ENCODE data around the gene CNST. TPM values are rescaled to one million over a fixed set of nuclear protein-coding genes. Genes with fewer than 3 reads are reported as not detected.

CNST gene
- total and polyA plus RNA-seq, 9 of the 15 experiments (the other 6 are each of a cell fraction or from before 2014, with no cell fraction given): 17.0 to 55.3 (median 30.8) TPM

GRCh38 chr1:246587606-246588005 lies 21.4 kb downstream of the CNST start (continued):
- TF ChIP-seq RCOR1 (IDR thresholded peaks at IDR 0.05; ENCODE audit: borderline replicate concordance in 1 of 2, low read depth in 2 of 2, low read length in 2 of 2): no peak
- no peak for TF ChIP-seq ZFPM2 (CRISPR knock-in tag; IDR thresholded peaks at IDR 0.05)
- TF ChIP-seq ZNF644 (tag; IDR thresholded peaks at IDR 0.05; ENCODE audit: low read depth): no peak
- TF ChIP-seq RAD21 (CRISPR knock-in tag; conservative IDR thresholded peaks at IDR 0.05 in 1 of 2, IDR thresholded peaks at IDR 0.05 in 1 of 2): no peak
- TF ChIP-seq, protein P1, sequence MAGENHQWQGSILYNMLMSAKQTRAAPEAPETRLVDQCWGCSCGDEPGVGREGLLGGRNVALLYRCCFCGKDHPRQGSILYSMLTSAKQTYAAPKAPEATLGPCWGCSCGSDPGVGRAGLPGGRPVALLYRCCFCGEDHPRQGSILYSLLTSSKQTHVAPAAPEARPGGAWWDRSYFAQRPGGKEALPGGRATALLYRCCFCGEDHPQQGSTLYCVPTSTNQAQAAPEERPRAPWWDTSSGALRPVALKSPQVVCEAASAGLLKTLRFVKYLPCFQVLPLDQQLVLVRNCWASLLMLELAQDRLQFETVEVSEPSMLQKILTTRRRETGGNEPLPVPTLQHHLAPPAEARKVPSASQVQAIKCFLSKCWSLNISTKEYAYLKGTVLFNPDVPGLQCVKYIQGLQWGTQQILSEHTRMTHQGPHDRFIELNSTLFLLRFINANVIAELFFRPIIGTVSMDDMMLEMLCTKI (IDR thresholded peaks at IDR 0.05; ENCODE audit: partially characterized antibody): no peak
- TF ChIP-seq MEF2A (IDR thresholded peaks at IDR 0.05; ENCODE audit: control insufficient read depth, low read depth, low read length): 0 out of 2 replicates have a peak, but pooled peaks have one; percentile 35
- TF ChIP-seq ARID1B (IDR thresholded peaks at IDR 0.05): peak; percentile 37; the same call in 1 of the 2 replicates
- TF ChIP-seq BRCA1 (IDR thresholded peaks at IDR 0.05): no peak
- TF ChIP-seq BRCA1 (CRISPR knock-in tag; IDR thresholded peaks at IDR 0.05): no peak
- TF ChIP-seq, protein P2, sequence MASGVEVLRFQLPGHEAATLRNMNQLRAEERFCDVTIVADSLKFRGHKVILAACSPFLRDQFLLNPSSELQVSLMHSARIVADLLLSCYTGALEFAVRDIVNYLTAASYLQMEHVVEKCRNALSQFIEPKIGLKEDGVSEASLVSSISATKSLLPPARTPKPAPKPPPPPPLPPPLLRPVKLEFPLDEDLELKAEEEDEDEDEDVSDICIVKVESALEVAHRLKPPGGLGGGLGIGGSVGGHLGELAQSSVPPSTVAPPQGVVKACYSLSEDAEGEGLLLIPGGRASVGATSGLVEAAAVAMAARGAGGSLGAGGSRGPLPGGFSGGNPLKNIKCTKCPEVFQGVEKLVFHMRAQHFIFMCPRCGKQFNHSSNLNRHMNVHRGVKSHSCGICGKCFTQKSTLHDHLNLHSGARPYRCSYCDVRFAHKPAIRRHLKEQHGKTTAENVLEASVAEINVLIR (CRISPR knock-in tag; IDR thresholded peaks at IDR 0.05): no peak
- no peak for TF ChIP-seq HIVEP1 (CRISPR knock-in tag; IDR thresholded peaks at IDR 0.05)
- no peak for TF ChIP-seq ZNF217 (CRISPR knock-in tag; IDR thresholded peaks at IDR 0.05)
- no peak for TF ChIP-seq GABPB1 (CRISPR knock-in tag; IDR thresholded peaks at IDR 0.05)
- TF ChIP-seq, protein P3, sequence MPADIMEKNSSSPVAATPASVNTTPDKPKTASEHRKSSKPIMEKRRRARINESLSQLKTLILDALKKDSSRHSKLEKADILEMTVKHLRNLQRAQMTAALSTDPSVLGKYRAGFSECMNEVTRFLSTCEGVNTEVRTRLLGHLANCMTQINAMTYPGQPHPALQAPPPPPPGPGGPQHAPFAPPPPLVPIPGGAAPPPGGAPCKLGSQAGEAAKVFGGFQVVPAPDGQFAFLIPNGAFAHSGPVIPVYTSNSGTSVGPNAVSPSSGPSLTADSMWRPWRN (IDR thresholded peaks at IDR 0.05; ENCODE audit: low read depth): no peak
- no peak for TF ChIP-seq KDM5B (IDR thresholded peaks at IDR 0.05; ENCODE audit: insufficient replicate concordance, low read depth, low read length)
- TF ChIP-seq ZBTB33 (CRISPR knock-in tag; IDR thresholded peaks at IDR 0.05): no peak
- TF ChIP-seq THRB (CRISPR knock-in tag; conservative IDR thresholded peaks at IDR 0.05): no peak
- no peak for TF ChIP-seq POU5F1 (IDR thresholded peaks at IDR 0.05; ENCODE audit: borderline replicate concordance, low read depth, low read length, partially characterized antibody)
- no peak for TF ChIP-seq YBX1 (IDR thresholded peaks at IDR 0.05)
- no peak for TF ChIP-seq CC2D1A (IDR thresholded peaks at IDR 0.05)
- TF ChIP-seq RBBP5 (IDR thresholded peaks at IDR 0.05; ENCODE audit: borderline replicate concordance, insufficient read depth, low read length, poor library complexity, severe bottlenecking): no peak
- 0 out of 2 replicates have a peak, but pooled peaks have one; percentile 9 for TF ChIP-seq JUN (IDR thresholded peaks at IDR 0.05; ENCODE audit: borderline replicate concordance, low read depth, low read length)
- no peak for TF ChIP-seq JUN (CRISPR knock-in tag; IDR thresholded peaks at IDR 0.05; ENCODE audit: borderline replicate concordance)

Measured in K562 (cell line).